Fibroblast of the conjunctiva (primary cell): Measurements from ENCODE around the gene OR4A16.

ENCODE experiments used
- DNase-seq: peaks from one replicate; pipeline ENCODE4 v3.0.0-alpha.2; 2010; ENCODE audit warnings: low read depth

Gene OR4A16, protein sequence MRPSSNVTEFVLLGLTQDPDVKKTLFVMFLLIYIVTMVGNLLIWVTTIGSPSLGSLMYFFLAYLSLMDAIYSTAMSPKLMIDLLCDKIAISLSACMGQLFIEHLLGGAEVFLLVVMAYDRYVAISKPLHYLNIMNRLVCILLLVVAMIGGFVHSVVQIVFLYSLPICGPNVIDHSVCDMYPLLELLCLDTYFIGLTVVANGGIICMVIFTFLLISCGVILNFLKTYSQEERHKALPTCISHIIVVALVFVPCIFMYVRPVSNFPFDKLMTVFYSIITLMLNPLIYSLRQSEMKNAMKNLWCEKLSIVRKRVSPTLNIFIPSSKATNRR

DNA sequence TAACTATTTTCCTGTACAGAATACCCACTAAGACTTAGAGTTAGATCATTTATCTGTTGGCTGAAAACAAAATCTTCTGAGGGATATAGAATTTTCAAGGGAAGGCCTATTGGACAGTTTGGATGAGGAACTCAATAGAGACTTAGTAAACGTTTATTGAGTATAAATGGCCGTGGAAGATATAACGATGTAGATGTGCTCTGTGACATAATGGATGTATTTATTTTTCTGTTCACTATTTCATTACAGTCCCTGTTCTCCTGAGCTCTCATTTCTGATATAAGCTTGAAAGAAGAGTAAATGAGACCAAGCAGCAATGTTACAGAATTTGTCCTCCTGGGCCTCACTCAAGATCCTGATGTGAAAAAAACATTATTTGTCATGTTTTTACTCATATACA, at the start of gene OR4A16:
TSS of gene OR4A16 (plus strand) at position 301 of the 400 bp plus-strand sequence. CDS start at position 301, 0 bp downstream.
- DNase-seq: no peak

GRCh38 chr11:55324500-55324899, 18.5 kb upstream of the OR4A16 start:
- no peak for DNase-seq

DNA sequence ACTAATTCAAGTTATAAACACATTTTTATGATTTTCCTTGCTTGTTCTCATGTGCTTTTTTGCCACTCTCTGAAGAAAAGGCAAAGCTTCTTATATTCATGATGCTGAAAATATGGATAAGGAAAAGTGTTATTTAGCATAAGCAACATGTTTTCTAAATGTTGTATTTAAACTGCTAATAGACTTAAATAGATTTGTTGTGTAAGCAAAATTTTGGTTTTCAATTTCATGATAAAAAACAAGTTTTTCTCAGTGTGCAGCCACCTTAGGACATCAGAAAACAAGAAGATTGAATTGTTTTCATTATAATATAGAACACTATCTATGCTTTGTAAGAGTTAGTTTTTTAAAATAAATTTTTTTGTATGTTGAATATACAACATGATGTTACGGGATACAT, 2.3 kb downstream of the OR4A16 start:
- no peak for DNase-seq

DNA sequence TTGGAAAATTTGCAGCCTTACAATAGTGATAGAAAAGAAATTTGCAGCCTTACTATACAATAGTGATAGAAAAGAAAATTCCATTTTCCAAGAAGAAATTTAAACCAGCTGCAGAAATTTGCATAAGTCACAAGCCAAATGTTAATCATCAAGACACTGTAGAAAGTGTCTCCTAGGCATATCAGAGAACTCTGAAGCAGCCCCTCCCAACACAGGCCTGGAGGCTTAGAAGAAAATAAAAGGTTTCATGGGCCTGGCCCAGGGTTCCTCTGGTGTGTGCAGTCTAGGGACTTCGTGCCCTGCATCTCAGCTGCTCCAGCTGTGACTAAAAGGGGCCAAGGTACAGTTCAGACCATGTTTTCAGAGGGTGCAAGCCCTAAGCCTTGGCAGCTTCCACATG, 6.0 kb downstream of the OR4A16 start:
- DNase-seq: no peak

DNA sequence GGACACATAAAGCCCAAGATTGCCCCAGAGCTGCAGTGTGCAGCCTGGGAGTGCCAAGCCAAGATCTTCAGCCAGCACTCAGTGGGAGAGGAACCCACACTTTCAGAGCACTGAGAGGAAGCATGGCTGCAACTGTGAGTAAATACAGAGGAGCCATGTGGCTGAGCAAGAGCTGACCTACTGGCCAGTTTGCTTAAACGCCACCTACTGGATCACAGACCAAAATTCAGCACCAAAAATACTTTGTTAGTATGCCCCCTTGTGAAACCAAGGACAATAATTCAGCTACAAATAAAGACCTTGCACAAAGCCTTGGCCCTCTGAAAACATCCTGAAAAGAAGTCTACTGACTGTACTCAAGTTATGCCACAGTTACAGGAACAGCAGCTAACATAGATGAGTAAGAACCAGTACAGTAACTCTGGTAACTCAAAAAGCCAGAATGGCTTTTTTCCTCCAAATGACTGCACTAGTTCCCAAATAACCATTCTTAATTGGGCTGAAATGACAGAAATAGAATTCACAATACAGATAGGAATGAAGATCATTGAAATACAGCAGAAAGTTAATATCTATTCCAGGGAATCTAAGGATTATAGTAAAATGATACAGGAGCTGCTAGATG, 14.7 kb downstream of the OR4A16 start:
- no peak for DNase-seq

GRCh38 chr11:55367674-55368073, 24.7 kb downstream of the OR4A16 start, which contains the start of gene OR4A15:
Gene OR4A15 (plus strand): TSS chr11:55367974. CDS start chr11:55367974, 0 bp downstream.
- DNase-seq: no peak
